Measurements from ENCODE around the gene APH1B. TPM values are rescaled to one million over a fixed set of nuclear protein-coding genes. Genes with fewer than 3 reads are reported as not detected.

APH1B gene
- total RNA-seq, 1 donor = 19.9 TPM

DNA sequence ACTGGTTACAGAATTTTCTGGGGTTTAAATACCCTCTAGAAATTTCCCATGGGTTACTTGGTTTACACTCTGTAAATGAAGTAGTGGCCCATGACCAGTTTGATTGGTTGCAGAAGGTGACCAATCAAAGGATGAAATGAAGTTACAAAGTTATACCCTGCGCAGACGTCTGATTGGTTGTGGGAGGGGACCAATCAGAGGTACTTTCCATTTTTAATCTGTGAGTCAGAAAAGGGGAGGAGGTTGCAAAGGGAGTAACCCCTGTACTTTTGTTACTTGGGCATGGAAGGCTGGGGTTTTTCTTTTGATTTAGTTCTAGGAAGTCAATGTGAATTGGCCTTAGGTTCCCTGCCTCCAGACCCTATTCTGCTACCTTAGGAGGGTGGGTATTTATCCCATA is 18.7 kb upstream of the APH1B start:
- no peak for TF ChIP-seq CTCF (IDR thresholded peaks at IDR 0.05; ENCODE audit: insufficient read depth, low read depth, low read length)
- no peak overlapping the region for H3K4me3 ChIP-seq (ENCODE audit: low read depth, low read length)
- DNase-seq (ENCODE audit: low read depth) = no peak

DNA sequence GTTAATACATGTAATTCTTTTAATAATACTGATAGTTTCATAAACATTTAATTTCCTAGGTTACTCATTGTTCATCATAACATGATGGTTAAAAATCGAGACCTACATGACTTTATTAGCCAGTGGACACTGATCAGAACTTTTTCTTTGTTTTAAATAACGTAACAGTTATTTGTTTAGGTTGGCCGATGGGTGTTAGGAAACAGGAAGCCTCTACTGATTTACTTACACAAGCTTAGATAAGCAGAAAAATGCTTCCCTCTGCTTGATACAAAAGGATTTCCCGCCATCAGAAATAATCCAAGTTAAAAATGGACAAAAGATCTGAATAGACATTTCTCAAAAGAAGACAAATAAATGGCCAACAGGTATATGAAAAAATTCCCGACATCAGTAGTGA is 16.6 kb upstream of the APH1B start:
- H3K4me3 ChIP-seq (ENCODE audit: low read depth, low read length) = no peak overlapping the region
- TF ChIP-seq CTCF (IDR thresholded peaks at IDR 0.05; ENCODE audit: insufficient read depth, low read depth, low read length) = no peak
- peak; percentile 42 for DNase-seq (ENCODE audit: low read depth)

DNA sequence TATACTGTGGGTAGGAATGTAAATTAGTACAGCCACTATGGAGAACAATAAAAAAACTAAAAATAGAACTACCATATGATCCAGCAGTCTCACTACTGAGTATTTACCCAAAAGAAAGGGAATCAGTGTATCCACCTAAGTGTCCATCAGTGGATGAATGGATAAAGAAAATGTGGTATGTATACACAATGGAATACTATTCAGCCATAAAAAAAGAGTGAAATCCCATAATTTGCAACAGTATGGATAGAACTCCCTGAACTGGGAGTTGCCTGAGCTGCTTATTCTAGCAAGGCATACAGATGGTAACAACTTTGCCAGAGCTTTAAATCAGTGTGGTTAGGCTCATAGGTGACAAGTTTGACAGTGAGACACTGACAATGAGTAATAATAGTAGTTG is 16.1 kb upstream of the APH1B start:
- DNase-seq (ENCODE audit: low read depth) = no peak
- no peak for TF ChIP-seq CTCF (IDR thresholded peaks at IDR 0.05; ENCODE audit: insufficient read depth, low read depth, low read length)
- H3K4me3 ChIP-seq (ENCODE audit: low read depth, low read length) = no peak overlapping the region

GRCh38 chr15:63263519-63263918 is 13.9 kb upstream of the APH1B start:
- no peak overlapping the region for H3K4me3 ChIP-seq (ENCODE audit: low read depth, low read length)
- DNase-seq (ENCODE audit: low read depth) = no peak
- TF ChIP-seq CTCF (IDR thresholded peaks at IDR 0.05; ENCODE audit: insufficient read depth, low read depth, low read length) = no peak

DNA sequence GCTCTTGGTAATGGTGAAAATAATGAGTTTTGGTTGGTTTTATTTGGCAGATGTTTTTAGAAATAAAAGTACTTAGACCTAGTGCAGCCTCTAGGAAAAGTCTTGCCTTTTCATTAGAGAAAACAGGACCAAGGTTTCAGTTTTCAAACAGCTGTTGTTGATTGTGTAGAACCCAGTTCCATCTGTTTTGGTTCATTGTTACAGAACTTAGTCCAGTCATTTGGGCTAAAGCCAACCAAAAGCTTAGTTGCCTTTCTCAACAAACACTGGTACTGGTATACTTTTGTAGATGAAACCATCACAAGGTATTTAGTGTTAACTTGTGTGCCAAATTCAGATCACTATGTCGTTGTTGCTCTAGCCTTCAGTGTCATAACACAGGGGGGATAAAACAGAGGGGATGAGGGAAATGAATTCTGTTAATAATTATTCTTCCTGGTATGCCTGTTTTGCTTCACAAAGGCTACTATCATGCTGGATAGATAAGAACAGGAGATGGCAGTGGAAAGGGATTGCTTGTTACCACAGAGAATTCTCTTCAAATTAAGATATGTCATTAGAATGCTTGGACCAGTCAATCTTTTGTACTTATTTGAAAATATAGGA is 12.6 kb upstream of the APH1B start:
- peak; percentile 72 for DNase-seq (ENCODE audit: low read depth)
- H3K4me3 ChIP-seq (ENCODE audit: low read depth, low read length) = no peak overlapping the region
- no peak for TF ChIP-seq CTCF (IDR thresholded peaks at IDR 0.05; ENCODE audit: insufficient read depth, low read depth, low read length)

DNA sequence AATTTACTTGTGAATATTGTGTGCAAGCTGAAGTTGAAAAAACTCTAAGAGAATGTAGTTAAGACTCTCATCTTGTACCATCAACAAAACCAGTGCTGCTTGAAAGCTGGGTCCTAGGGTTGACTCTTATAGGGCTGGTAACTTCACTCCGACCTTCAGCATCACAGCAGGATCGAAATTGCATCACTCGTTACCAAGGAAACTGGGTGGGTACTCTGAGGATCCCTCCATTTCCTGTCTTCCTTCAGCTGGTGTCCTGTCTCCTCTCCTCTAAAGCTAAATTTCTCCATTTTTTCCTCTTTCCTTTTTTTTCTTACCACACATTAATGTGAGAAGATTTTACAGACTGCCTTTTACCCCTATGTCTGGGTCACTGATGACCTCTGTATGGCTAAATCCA is 3.0 kb upstream of the APH1B start:
- no peak for TF ChIP-seq CTCF (IDR thresholded peaks at IDR 0.05; ENCODE audit: insufficient read depth, low read depth, low read length)
- H3K4me3 ChIP-seq (ENCODE audit: low read depth, low read length) = no peak overlapping the region
- peak; percentile 64 for DNase-seq (ENCODE audit: low read depth)
